NB4 (cell line): ENCODE data around the gene MAGI1.

Experiments
- POLR2A ChIP-seq: IDR thresholded peaks from 2 replicates; pipeline ENCODE4 v1.6.1; 2011; ENCODE audit warnings: mild to moderate bottlenecking; ENCODE audit not compliant: insufficient read length; ENCODE audit errors: extremely low read depth
- TF ChIP-seq, protein P1 (sequence below): IDR thresholded peaks from one replicate; pipeline ENCODE4 v1.5.1; 2012; ENCODE audit warnings: low read depth, low read length
- TF ChIP-seq, protein P2 (sequence below): IDR thresholded peaks from 2 replicates; pipeline ENCODE4 v1.6.1; 2011; ENCODE audit warnings: low read depth, low read length

DNA sequence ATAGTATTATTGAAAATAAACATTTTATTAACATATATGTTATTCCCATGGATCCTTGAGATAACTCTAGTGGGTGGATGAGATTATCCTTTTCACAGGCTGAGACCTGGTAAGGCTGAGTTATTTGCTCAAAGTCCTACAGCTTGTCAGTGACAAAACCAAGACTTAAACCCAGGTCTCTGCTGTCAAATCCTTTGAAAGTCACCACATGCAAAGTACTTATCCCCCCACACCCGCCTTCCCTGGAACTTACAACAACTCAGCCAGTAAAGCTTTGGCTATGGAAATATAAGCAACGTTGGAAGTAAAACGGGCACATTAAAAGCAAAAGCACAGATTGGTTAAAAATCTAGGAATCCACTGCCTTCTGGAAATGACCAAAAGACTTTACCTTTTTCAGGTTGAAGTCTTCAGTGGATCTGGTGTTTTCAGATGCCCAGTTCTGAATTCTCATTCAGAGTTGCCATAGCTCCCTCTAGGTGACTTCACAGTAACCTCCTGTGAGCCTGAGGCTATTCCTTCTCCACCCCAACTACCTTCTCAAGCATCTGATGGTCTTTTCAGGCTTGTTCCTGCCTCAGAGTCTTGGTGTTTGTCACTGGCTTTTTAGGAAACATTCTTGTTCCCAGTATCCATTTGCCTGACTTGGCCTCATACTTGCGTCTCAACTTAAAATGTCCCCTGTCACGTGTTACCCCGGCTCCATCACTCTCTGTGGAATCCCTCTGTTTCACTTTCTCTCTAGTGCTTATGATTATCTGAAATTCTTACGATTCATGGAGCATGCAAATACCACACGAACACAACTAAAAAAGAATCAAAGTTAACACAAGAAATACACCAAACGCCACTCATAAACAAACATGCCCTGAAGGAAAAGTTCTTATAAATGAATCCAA, 131.2 kb downstream of the MAGI1 start:
- TF ChIP-seq, protein P1, sequence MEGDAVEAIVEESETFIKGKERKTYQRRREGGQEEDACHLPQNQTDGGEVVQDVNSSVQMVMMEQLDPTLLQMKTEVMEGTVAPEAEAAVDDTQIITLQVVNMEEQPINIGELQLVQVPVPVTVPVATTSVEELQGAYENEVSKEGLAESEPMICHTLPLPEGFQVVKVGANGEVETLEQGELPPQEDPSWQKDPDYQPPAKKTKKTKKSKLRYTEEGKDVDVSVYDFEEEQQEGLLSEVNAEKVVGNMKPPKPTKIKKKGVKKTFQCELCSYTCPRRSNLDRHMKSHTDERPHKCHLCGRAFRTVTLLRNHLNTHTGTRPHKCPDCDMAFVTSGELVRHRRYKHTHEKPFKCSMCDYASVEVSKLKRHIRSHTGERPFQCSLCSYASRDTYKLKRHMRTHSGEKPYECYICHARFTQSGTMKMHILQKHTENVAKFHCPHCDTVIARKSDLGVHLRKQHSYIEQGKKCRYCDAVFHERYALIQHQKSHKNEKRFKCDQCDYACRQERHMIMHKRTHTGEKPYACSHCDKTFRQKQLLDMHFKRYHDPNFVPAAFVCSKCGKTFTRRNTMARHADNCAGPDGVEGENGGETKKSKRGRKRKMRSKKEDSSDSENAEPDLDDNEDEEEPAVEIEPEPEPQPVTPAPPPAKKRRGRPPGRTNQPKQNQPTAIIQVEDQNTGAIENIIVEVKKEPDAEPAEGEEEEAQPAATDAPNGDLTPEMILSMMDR = no peak
- TF ChIP-seq, protein P2, sequence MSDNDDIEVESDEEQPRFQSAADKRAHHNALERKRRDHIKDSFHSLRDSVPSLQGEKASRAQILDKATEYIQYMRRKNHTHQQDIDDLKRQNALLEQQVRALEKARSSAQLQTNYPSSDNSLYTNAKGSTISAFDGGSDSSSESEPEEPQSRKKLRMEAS = no peak
- TF ChIP-seq POLR2A = no peak
